ENCODE data around the gene NR3C1. TPM values are rescaled to one million over a fixed set of nuclear protein-coding genes. Genes with fewer than 3 reads are reported as not detected.

Gene NR3C1
- total RNA-seq, 1 experiment from 2014 or later, result 31.4 TPM

DNA sequence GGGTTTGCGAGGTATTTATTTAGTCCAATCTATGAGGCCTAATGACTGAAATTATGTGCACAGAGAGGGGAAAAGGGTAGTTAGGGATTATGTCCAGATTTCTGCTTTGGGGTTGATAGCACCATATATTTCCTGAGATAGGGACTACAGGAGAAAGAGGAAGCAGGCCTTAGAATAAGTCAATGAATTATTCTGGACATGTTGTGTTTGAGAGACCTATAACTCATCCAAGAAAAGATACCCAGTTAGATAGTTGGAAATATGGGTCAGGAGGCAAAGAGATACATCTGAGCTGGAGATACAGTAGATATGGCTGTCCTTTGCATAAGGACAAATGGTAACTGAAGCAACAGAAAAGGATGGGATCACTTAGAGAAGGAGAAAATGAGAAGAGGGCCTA, 53.1 kb downstream of the NR3C1 start:
- Histone ChIP-seq H2AFZ (ENCODE audit: low read length) (no peak overlapping the region), H3K23me2 (ENCODE audit: insufficient read length, low read depth, low read length, poor library complexity, severe bottlenecking) (no peaks in the 10 kb centered on the region), H2BK120ac (ENCODE audit: low read depth, low read length, poor library complexity, severe bottlenecking) (no peak overlapping the region), H2BK12ac (ENCODE audit: insufficient read length, low read depth, low read length) (no peak overlapping the region), H3K56ac (ENCODE audit: insufficient read length, low read depth, low read length) (no peak overlapping the region), H4K8ac (replicated peaks; ENCODE audit: insufficient read length, low read depth, low read length) (no peak overlapping the region), H3K79me2 (ENCODE audit: insufficient read depth, low read length) (no peaks in the 10 kb centered on the region), H4K91ac (ENCODE audit: insufficient read length, low read depth, low read length) (no peak overlapping the region), H2AK5ac (ENCODE audit: insufficient read length, low read length) (no peak overlapping the region), H3K14ac (ENCODE audit: insufficient read depth, low read length) (no peak overlapping the region), H3K23ac (ENCODE audit: insufficient read length, low read depth, low read length) (no peak overlapping the region), H3K4ac (ENCODE audit: low read depth, low read length) (no peak overlapping the region), H2BK20ac (ENCODE audit: low read depth, low read length, poor library complexity, severe bottlenecking) (no peak overlapping the region), H2BK15ac (ENCODE audit: low read depth, low read length) (no peak overlapping the region), H2BK5ac (ENCODE audit: insufficient read length, low read length) (no peak overlapping the region), H3K27ac (ENCODE audit: insufficient read length, low read depth, low read length) (no peak overlapping the region), H4K20me1 (ENCODE audit: control insufficient read depth, insufficient read depth, insufficient read length) (no peaks in the 10 kb centered on the region), H3K9ac (ENCODE audit: extremely low read depth, insufficient read length, low read length) (no peak overlapping the region), H4K5ac (ENCODE audit: insufficient read length, low read depth, low read length) (no peak overlapping the region), H3K9me3 (ENCODE audit: control insufficient read depth, low read depth, low read length) (no peaks in the 10 kb centered on the region), H3K18ac (ENCODE audit: insufficient read length, low read depth, low read length) (no peak overlapping the region), H3K4me2 (ENCODE audit: insufficient read depth, insufficient read length, low read length) (no peak overlapping the region), H3T11ph (ENCODE audit: low read length) (no peak overlapping the region), H3K4me1 (ENCODE audit: insufficient read depth, low read length) (no peaks in the 10 kb centered on the region), H3K79me1 (ENCODE audit: insufficient read depth, low read depth, low read length, poor library complexity, severe bottlenecking) (no peaks in the 10 kb centered on the region), H3K27me3 (ENCODE audit: insufficient read depth, low read length) (no peaks in the 10 kb centered on the region)
- TF ChIP-seq, protein P1, sequence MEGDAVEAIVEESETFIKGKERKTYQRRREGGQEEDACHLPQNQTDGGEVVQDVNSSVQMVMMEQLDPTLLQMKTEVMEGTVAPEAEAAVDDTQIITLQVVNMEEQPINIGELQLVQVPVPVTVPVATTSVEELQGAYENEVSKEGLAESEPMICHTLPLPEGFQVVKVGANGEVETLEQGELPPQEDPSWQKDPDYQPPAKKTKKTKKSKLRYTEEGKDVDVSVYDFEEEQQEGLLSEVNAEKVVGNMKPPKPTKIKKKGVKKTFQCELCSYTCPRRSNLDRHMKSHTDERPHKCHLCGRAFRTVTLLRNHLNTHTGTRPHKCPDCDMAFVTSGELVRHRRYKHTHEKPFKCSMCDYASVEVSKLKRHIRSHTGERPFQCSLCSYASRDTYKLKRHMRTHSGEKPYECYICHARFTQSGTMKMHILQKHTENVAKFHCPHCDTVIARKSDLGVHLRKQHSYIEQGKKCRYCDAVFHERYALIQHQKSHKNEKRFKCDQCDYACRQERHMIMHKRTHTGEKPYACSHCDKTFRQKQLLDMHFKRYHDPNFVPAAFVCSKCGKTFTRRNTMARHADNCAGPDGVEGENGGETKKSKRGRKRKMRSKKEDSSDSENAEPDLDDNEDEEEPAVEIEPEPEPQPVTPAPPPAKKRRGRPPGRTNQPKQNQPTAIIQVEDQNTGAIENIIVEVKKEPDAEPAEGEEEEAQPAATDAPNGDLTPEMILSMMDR (conservative IDR thresholded peaks at IDR 0.05), result no peak
- no peak overlapping the region for H3K4me3 Mint-ChIP-seq
- no peak for DNase-seq
- no peaks in the 10 kb centered on the region for H3K27me3 Mint-ChIP-seq (ENCODE audit: low read depth)
- no peak overlapping the region for H3K27ac Mint-ChIP-seq
- H3K4me1 Mint-ChIP-seq, result peaks cover 4 to 6% of the 10 kb centered on the region in 2 experiments
- H3K9me3 Mint-ChIP-seq, result no peaks in the 10 kb centered on the region
- H3K36me3 Mint-ChIP-seq (ENCODE audit: insufficient read depth in 1 of 3, low read depth in 3 of 3), result no peaks in the 10 kb centered on the region
- WGBS (ENCODE audit: extremely low coverage, insufficient read length, low lambda C conversion rate), result no CpG with 5 or more reads among the region's 1 CpG

Measured in H9 (cell line).